ENCODE measurements around the gene PON2. TPM values are rescaled to one million over a fixed set of nuclear protein-coding genes. Genes with fewer than 3 reads are reported as not detected.

Gene PON2
- total and polyA plus RNA-seq, 10 of the 15 experiments (the other 5 are each of a cell fraction or from before 2014, with no cell fraction given) = 22.9 to 127 (median 46.1) TPM

GRCh38 chr7:95411666-95412065, 23.2 kb downstream of the PON2 start:
- Histone ChIP-seq H3K4me3 (no peak overlapping the region), H3K27me3 (replicated peaks in 1 of 2; ENCODE audit: control insufficient read depth in 2 of 2, insufficient read depth in 2 of 2, low read length in 1 of 2) (no peaks in the 10 kb centered on the region), H3K9me3 (replicated peaks; ENCODE audit: control insufficient read depth, insufficient read depth, low read length) (no peaks in the 10 kb centered on the region), H2AFZ (ENCODE audit: control insufficient read depth, low read depth, low read length) (no peak overlapping the region), H3K4me1 (ENCODE audit: control insufficient read depth, insufficient read depth, low read length) (no peaks in the 10 kb centered on the region), H3K9ac (ENCODE audit: control insufficient read depth, insufficient read depth, low read length) (no peak overlapping the region), H3K36me3 (ENCODE audit: control insufficient read depth in 2 of 2, insufficient read depth in 2 of 2, low read length in 1 of 2) (no peaks in the 10 kb centered on the region; a peak in 1 of 4 replicates), H3K79me2 (ENCODE audit: control insufficient read depth, insufficient read depth, low read length) (no peaks in the 10 kb centered on the region), H3K27ac (ENCODE audit: control insufficient read depth, insufficient read depth) (no peak overlapping the region), H3K4me2 (ENCODE audit: control insufficient read depth, insufficient read depth) (no peak overlapping the region), H4K20me1 (ENCODE audit: control insufficient read depth, insufficient read depth) (no peaks in the 10 kb centered on the region)
- no peak for ATAC-seq
- ChIA-PET RAD21 (ENCODE audit: unreplicated experiment) (interaction anchor here (1.0 to 1.2 kb wide), 3 partner anchors 9 to 20 kb away, joined by 3 read pairs; no protein-coding TSS in a partner anchor), SMC1A (ENCODE audit: uncharacterized antibody, unreplicated experiment) (interaction anchor here (0.7 to 2.4 kb wide), 7 partner anchors 11 to 68 kb away, joined by 3 to 12 read pairs (median 3); no protein-coding TSS in a partner anchor), POLR2A (interaction anchor here (1.5 to 1.6 kb wide), 2 partner anchors 9 to 23 kb away, joined by 3 to 5 read pairs; partner anchors contain the start of gene PON2), CTCF (interaction anchor here (1.2 to 1.7 kb wide), 3 partner anchors 10 to 165 kb away, joined by 3 to 5 read pairs (median 4); no protein-coding TSS in a partner anchor)
- no TSS peak for BruUV-seq (replicated peaks)
- 38% methylated on average over 4 of the region's 4 CpGs for WGBS (ENCODE audit: insufficient coverage, insufficient replicate concordance, low lambda C conversion rate, missing lambda C conversion rate)
- in situ Hi-C loops (cut with MboI) = no loop called here
- DNase-seq (ENCODE audit: low read depth, low spot score) = no peak
- intact Hi-C loops (cut with micrococcal nuclease; ENCODE audit: unreplicated experiment) = no loop called here
- TF ChIP-seq GABPA (IDR thresholded peaks at IDR 0.05; ENCODE audit: low read depth) (no peak), MEF2A (IDR thresholded peaks at IDR 0.05; ENCODE audit: insufficient read depth, low read depth, low read length) (no peak), SMARCA5 (IDR thresholded peaks at IDR 0.05) (no peak), SIN3A (IDR thresholded peaks at IDR 0.05; ENCODE audit: low read depth, low read length) (no peak), NFYB (IDR thresholded peaks at IDR 0.05; ENCODE audit: insufficient read depth, low read depth, low read length) (no peak), MTA2 (IDR thresholded peaks at IDR 0.05; ENCODE audit: low read depth) (no peak), TCF12 (IDR thresholded peaks at IDR 0.05; ENCODE audit: low read depth, low read length) (no peak), CREM (IDR thresholded peaks at IDR 0.05; ENCODE audit: low read depth) (no peak), RB1 (IDR thresholded peaks at IDR 0.05; ENCODE audit: borderline replicate concordance) (no peak)
- TF ChIP-seq, protein P1, sequence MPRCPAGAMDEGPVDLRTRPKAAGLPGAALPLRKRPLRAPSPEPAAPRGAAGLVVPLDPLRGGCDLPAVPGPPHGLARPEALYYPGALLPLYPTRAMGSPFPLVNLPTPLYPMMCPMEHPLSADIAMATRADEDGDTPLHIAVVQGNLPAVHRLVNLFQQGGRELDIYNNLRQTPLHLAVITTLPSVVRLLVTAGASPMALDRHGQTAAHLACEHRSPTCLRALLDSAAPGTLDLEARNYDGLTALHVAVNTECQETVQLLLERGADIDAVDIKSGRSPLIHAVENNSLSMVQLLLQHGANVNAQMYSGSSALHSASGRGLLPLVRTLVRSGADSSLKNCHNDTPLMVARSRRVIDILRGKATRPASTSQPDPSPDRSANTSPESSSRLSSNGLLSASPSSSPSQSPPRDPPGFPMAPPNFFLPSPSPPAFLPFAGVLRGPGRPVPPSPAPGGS (IDR thresholded peaks at IDR 0.05; ENCODE audit: borderline replicate concordance, insufficient read depth, low read depth, low read length, poor library complexity, severe bottlenecking) = no peak
- no peak for FAIRE-seq
